Stimulated activated CD4-positive, alpha-beta T cell treated with anti-CD3 and anti-CD28 coated beads, Interleukin-4, amount 100 ng/mL, for 1 hour (primary cell): Measurements from ENCODE around the gene SLU7.
A peak's percentile ranks its signal among the peaks of the same experiment; 100 is the strongest.
"Not testable (repeated sequence)": the region's sequence is repeated elsewhere in the genome, so short reads cannot be mapped to it uniquely, and the experiment has no call there.

Source experiments
- DNase-seq: peaks from one replicate; pipeline ENCODE4 v3.0.0-alpha.2; 2020

SLU7 gene

DNA sequence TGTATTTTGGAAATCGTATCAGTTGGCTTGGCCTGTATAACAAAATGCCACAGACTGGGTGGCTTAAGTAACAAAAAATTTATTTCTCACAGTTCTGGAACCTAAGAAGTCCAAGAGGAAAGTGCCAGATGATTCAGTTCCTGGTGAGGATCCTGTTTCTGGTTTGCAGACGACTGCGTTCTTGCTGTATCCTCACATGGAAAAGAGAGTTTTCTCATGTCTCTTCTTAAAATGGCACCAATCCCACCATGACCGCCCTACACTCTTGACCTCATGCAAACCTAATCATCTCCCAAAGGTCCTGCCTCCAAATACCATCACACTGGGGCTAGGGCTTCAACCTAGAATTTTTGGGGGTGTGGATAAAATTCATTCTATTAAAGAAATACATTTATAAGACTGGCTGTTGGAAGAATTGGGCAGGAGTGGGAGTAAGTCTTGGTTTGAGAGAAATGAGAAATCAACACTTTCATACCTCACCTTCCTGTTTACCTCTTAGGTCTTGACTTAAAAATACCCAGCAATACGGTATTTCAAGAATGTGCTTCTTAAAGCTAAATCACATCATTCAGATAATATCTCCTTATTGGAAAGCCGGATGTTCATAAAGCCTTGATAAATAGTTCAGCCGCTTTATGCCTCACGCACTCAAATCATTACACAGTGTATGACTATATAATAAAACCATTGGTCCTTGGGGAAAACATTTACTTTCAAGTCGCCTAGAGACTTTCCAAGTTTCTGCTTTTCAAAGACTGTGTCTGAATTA, 31.5 kb upstream of the SLU7 start:
- no peak for DNase-seq

DNA sequence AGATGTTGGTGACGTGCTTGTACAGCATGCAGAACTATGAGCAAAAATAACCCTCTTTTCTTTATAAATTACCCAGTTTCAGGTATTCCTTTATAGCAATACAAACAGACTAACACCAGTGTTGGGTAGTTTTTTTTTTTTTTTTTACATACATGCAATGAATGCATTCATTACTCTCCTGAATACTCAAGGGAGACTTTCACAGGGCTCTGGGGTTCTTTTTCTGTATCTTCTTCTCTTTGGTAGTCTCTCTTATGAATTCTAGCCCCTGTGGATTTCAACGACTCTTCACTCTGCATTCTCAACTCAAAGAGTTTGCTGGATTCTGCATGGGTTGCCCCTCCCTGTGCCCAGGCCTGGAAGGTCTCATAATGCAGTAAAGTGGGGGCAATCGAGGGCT, 30.6 kb upstream of the SLU7 start:
- DNase-seq, result no peak

DNA sequence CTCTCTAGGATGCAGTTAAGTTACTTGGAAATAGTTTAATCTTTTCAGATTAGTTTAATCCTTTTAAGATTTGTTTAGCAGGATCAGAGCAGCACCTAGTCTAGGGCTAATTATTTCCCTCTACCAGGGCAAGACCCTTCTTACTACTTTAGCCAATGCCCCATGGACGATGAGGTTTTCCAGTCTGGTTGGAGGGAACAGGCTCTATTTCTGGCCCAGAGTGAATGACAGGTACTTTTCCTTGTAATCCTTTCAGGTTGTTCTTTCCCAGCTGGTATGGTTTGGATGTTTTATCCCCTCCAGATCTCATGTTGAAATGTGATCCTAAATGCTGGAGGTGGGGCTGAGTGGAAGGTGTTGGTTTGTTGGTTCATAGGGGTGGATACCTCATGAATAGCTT, 30.0 kb upstream of the SLU7 start:
- no peak for DNase-seq

GRCh38 chr5:160445751-160446150, 26.9 kb upstream of the SLU7 start:
- DNase-seq, result no peak

GRCh38 chr5:160445132-160445531, 26.3 kb upstream of the SLU7 start:
- no peak for DNase-seq

DNA sequence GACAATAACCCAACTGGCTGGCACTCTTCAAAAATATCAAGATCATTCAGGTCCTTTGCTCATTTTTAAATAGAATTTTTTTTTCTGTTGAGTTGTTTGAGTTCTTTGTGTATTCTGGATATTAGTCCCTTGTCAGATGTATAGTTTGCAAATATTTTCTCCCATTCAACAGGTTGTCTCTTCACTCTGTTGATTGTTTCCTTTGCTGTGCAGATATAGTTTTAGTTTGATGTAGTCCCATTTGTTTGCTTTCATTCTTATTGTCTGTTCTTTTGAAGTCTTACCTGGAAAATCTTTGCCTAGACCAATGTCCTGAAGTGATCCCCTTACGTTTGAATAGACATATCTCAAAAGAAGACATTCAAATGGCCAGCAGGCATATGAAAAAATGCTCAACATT, 25.5 kb upstream of the SLU7 start:
- no peak for DNase-seq

- no peak for DNase-seq
Measured at GRCh38 chr5:160442824-160443431, 24.0 kb upstream of the SLU7 start.

- DNase-seq, result no peak
Measured at GRCh38 chr5:160441311-160441781, 22.5 kb upstream of the SLU7 start.

DNA sequence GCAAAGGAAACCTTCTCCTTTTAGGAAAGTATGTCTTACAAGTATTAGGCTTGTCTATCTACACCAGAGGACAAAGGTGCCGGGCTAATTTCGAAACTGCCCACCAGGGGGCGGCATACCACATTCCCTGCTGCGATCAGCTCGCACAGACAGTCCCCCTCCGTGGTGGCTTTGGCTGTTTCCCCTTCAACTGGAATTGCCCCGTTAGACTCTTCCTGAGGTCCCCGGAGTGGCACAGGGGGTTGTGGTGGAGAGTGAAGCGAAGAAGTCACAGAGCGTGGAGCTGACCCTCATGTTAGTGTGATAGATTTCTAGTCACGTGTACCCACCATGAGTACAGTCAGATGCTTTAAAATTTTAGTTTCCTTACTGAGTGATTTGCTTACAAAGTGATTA, 20.3 kb upstream of the SLU7 start:
- DNase-seq, result peak; percentile 92

GRCh38 chr5:160438316-160439204, 19.7 kb upstream of the SLU7 start:
- DNase-seq, result peak; percentile 45

DNA sequence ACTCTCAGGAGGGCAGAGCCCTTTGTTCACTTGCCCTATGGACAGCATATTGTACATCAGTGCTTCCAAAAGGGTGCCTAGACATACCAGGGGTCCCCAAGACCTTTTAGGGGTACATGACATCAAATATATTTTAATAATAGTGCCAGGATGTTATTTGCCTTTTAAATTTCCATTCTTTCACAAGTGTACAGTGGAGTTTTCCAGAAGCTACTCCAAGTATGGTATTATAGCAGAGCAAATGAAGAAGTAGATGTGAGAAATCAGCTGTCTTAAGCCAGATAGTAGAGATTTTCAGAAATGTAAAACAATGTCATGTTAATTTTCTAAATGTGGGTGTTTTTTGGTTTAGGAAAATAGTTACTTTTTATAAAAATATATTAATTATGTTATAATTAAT, 18.4 kb upstream of the SLU7 start:
- no peak for DNase-seq

- DNase-seq, result not testable (repeated sequence)
Measured at GRCh38 chr5:160436661-160437060, 17.8 kb upstream of the SLU7 start.

- DNase-seq, result no peak
Measured at GRCh38 chr5:160436017-160436416, 17.1 kb upstream of the SLU7 start.

GRCh38 chr5:160435532-160435931, 16.7 kb upstream of the SLU7 start:
- no peak for DNase-seq

DNA sequence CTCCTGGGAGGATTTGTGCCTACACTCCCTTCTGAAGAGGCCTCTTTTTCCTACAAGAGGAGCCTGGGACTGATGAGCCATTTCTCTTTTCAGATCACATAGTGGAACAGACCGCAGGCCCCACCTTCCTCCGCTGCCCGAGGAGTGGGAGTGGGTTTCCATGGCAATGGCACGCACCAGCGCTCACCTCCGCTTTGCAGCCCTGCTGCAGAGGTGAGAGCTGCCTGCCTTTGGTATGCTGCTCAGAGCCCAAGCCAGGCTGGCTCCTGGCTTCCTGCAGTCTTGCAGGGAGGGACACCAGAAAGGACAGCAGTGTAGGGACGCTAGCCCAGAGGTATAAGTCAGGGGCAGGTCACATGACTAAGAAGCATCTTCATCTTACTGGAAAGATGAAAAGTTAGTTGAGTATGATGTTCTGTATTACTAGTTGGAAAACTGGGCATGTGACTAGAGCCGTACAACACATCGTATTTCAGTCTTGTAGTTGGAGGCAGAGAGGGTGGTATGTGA, 15.2 kb upstream of the SLU7 start:
- no peak for DNase-seq

- DNase-seq, result no peak
Measured at GRCh38 chr5:160432787-160433186, 13.9 kb upstream of the SLU7 start.

DNA sequence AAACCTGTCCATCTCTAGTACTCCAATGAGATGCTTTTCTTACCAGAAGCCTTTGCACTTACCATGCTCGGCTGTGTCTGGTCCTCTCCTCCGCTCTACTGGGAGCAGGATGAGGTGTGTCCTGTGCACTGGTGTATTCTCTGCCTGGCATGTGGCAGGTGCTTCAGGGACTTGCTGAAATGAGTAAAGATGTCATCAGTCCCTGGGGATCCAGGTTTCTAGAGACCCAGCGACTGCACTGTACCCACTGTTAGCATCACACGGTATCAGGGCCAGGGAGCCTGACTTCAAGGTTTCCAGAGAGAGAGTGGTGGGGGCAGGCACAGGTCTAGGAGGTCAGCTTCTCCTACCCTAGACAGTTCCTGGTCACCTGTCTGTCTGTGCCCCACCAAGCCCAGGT, 13.3 kb upstream of the SLU7 start:
- no peak for DNase-seq

DNA sequence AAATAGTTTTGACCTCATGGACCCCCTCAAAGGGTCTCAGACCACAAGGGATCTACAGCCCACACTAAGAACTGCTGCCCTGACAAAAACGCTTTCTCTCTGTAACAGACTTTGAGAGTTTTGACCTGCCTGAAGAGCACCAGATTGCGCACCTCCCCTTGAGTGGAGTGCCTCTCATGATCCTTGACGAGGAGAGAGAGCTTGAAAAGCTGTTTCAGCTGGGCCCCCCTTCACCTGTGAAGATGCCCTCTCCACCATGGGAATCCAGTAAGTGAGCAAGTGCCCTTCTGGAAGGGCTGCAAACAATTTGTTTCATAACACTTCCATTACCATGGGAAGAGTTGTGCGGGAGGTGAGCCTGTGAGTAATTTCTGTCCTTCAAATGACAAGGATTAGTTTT, 8.7 kb upstream of the SLU7 start:
- no peak for DNase-seq

GRCh38 chr5:160423099-160423498, 4.2 kb upstream of the SLU7 start:
- DNase-seq, result no peak

- peak; percentile 93 for DNase-seq
Measured at GRCh38 chr5:160421625-160422258, 2.9 kb upstream of the SLU7 start, which contains the start of gene PTTG1. Gene PTTG1, plus strand, starts transcription at chr5:160421855. Its CDS starts 458 bp downstream, at chr5:160422313.

DNA sequence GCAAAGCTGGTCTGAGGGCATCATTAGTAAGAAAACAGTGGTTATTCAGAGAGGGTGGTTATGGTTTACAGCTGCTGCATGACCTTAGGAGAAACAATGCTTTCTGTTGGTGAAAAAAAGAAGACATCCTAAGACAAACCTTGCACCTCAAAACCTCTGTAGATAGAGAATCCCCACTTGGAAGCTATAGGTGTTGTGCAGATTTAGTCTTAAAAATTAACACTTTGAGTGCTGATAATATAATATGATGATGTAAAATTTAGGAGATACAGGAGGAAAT, 1.4 kb upstream of the SLU7 start:
- no peak for DNase-seq

DNA sequence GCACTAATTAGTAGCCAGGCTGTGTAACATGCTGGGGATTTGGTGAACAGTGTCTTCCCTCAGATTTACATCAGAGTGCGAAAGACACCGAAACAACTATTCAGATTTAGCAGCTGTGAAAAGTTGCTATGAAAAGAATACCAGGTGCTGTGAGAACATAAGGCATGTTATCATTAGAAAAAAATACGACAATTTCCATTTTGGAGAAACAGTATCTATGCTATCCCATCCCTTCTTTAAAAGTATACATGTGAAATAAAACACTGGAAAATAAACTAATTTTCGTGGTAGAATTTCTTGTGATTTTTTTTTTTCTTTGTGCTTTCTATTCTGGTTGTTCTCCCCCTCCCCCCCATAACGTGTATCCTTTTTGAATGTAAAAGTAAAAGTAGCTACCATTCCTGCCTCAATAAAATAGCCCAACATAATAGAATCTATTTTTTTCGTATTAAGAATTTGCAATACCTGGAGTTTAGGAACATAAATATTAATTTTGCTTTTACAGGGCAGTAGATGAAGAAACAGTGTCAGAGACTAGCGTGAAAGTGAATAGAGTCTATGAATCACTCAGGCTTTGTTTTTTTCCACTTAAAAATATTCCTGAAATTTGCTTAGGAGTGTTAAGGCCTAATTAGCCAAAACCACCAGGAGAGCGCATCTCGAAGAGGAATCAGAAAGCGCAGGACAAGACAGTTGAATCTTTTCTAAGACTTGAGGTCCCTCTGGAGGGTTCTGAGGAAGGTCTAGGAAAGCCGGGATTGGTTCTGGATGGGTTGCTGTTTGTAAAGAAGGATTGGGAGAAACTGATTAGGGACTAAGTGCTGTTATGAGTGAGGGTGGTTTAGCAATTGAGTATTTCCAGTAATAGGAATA, 813 bp upstream of the SLU7 start:
- no peak for DNase-seq
